Measurements from ENCODE around the gene CDH4.

DNA sequence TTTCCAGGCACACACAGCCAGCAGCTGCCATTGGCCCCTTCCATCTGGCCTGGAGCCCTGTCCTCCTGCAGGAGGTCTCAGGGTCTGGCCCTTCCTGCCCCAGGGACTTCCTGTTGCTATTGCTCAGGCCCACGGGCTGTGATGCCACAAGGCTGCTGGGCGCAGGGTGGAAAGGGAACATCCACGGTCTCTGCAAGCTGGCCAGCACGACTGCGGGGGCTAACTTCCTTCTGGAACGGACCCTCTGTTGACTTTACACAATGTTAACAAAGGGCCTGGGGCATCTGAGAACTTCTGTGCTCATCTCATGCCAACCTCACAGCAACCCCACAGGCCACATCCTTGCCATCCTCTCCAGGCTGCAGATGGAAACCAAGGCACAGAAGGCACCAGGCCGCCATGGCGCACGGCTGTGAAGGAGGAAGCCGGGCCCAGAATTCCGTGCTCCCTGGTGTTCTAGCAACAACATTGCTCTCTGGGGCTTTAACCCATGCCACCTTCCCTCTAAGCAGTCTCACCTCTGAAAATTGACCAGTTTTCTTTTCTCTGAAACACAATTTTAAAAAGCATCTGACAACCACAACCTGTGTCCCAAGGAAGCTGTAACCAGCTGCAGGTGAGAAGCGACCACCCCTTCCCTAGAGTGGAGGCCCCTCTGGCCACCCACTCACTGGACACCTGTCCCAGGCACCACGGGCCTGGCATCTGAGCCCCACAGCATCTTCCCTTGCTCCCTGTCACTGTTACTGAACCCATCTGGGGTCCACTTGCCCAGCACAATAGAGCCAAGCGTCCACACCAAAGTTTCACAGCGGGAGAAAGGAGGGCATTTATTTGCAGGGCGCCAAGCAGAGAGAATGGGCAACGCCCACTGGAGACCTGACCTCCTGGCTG is 261.3 kb downstream of the CDH4 start:
- TF ChIP-seq, protein P1, sequence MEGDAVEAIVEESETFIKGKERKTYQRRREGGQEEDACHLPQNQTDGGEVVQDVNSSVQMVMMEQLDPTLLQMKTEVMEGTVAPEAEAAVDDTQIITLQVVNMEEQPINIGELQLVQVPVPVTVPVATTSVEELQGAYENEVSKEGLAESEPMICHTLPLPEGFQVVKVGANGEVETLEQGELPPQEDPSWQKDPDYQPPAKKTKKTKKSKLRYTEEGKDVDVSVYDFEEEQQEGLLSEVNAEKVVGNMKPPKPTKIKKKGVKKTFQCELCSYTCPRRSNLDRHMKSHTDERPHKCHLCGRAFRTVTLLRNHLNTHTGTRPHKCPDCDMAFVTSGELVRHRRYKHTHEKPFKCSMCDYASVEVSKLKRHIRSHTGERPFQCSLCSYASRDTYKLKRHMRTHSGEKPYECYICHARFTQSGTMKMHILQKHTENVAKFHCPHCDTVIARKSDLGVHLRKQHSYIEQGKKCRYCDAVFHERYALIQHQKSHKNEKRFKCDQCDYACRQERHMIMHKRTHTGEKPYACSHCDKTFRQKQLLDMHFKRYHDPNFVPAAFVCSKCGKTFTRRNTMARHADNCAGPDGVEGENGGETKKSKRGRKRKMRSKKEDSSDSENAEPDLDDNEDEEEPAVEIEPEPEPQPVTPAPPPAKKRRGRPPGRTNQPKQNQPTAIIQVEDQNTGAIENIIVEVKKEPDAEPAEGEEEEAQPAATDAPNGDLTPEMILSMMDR (optimal IDR thresholded peaks at IDR 0.05 in 1 of 3, IDR thresholded peaks at IDR 0.05 in 1 of 3, conservative IDR thresholded peaks at IDR 0.05 in 1 of 3; ENCODE audit: extremely low read depth in 1 of 3, insufficient read depth in 2 of 3, low read length in 3 of 3): no peak
- TF ChIP-seq EZH2 (IDR thresholded peaks at IDR 0.05; ENCODE audit: low read length): no peak

All from keratinocyte (primary cell).